Fibroblast of upper back skin (primary cell): ENCODE results near the gene PPIL6.
A peak's percentile ranks its signal among the peaks of the same experiment; 100 is the strongest.
"Not testable (repeated sequence)": the region's sequence is repeated elsewhere in the genome, so short reads cannot be mapped to it uniquely, and the experiment has no call there.

Experiments
- DNase-seq: peaks from one replicate; pipeline ENCODE4 v3.0.0-alpha.2; 2013

Gene PPIL6

GRCh38 chr6:109393157-109393885 is 47.1 kb downstream of the PPIL6 start:
- DNase-seq, result no peak

GRCh38 chr6:109389650-109390274 is 50.7 kb downstream of the PPIL6 start:
- DNase-seq, result no peak

GRCh38 chr6:109388265-109388664 is 52.2 kb downstream of the PPIL6 start:
- no peak for DNase-seq

GRCh38 chr6:109383438-109383940 is 56.9 kb downstream of the PPIL6 start:
- no peak for DNase-seq

- peak; percentile 92 for DNase-seq
Observed at GRCh38 chr6:109382576-109383437, 57.6 kb downstream of the PPIL6 start.

GRCh38 chr6:109381747-109382575 is 58.5 kb downstream of the PPIL6 start, which contains the start of gene CD164:
Gene CD164 (minus strand): TSS chr6:109382467. CDS start chr6:109382378, 89 bp downstream.
- DNase-seq, result peak; percentile 94

- no peak for DNase-seq
Observed at GRCh38 chr6:109381061-109381746, 59.2 kb downstream of the PPIL6 start.

- peak; percentile 7 for DNase-seq
Observed at GRCh38 chr6:109379711-109380110, 60.7 kb downstream of the PPIL6 start.

- DNase-seq, result no peak
Observed at GRCh38 chr6:109377717-109378116, 62.7 kb downstream of the PPIL6 start.

- no peak for DNase-seq
Observed at GRCh38 chr6:109374326-109374892, 66.0 kb downstream of the PPIL6 start.

GRCh38 chr6:109373762-109374161 is 66.7 kb downstream of the PPIL6 start:
- DNase-seq, result no peak

GRCh38 chr6:109373331-109373730 is 67.1 kb downstream of the PPIL6 start:
- no peak for DNase-seq

- no peak for DNase-seq
Observed at GRCh38 chr6:109372130-109372529, 68.3 kb downstream of the PPIL6 start.

- DNase-seq, result no peak
Observed at GRCh38 chr6:109370792-109371191, 69.6 kb downstream of the PPIL6 start.

GRCh38 chr6:109370336-109370735 is 70.1 kb downstream of the PPIL6 start:
- no peak for DNase-seq

GRCh38 chr6:109369728-109370127 is 70.7 kb downstream of the PPIL6 start:
- DNase-seq, result no peak

- DNase-seq, result not testable (repeated sequence)
Observed at GRCh38 chr6:109364382-109365078, 75.9 kb downstream of the PPIL6 start.

GRCh38 chr6:109363753-109364152 is 76.7 kb downstream of the PPIL6 start:
- no peak for DNase-seq

- no peak for DNase-seq
Observed at GRCh38 chr6:109362102-109362884, 78.1 kb downstream of the PPIL6 start.

- no peak for DNase-seq
Observed at GRCh38 chr6:109360791-109361190, 79.6 kb downstream of the PPIL6 start.
